ENCODE data around the gene C11orf97.

GRCh38 chr11:94549146-94549545 is 36.9 kb downstream of the C11orf97 start:
- TF ChIP-seq CTCF (IDR thresholded peaks at IDR 0.05) = no peak
- TF ChIP-seq POLR2A (IDR thresholded peaks at IDR 0.05) = no peak
- no peak for TF ChIP-seq EP300 (IDR thresholded peaks at IDR 0.05)

Data from stomach (tissue), 4 donors.